HG02884 (cell line): ENCODE data around the gene ADGRL3.

Source experiments
- ATAC-seq: cut with Tn5 transposase; IDR thresholded peaks from one replicate; pipeline ENCODE4 v1.9.1; 2021; ENCODE audit warnings: mild to moderate bottlenecking, moderate library complexity; ENCODE audit not compliant: unreplicated experiment

Gene ADGRL3

DNA sequence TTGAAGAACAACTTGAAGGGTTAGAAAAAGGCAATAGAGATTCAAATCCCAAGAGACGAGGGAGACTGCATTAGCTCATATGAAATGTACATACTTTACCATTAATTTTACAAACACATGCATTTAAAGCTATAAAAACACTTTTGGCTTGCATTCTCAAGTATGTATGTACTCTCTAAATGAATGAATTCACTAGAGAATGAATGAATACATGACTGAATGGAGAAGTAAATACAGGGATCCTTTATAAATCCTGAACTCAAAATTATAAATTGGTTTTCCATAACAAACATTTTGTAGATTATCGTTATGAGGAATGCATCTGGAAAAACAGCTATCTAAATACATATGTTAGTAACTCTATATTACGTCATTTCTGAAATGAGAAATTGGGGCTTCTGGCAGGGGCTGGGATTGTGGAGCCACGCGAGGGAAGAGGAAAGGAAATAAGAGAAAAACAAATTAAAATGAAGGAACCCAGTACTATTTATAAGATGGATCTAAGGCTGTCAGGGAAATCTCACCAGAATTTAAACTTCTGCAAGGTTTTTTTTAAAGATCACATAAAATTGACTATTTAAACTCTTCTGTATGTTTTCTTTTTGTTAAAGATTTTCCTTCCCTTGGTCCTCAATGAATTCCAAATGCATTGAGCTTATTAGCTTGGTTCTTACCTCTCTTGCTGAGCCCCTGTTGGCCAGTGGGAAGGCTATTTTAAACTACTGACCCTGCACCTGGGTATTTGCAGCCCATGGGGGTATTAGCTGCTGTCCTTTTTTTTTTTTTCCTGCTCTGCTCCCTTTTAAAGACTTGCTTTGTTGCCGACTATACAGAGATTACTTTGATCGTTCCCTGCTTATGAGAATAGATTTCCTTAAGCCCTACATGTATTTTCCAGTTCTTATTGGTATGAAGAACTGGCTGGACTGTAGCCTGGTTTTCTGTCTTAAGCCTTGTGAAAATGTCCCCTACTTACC, 207.8 kb downstream of the ADGRL3 start:
- no peak for ATAC-seq

DNA sequence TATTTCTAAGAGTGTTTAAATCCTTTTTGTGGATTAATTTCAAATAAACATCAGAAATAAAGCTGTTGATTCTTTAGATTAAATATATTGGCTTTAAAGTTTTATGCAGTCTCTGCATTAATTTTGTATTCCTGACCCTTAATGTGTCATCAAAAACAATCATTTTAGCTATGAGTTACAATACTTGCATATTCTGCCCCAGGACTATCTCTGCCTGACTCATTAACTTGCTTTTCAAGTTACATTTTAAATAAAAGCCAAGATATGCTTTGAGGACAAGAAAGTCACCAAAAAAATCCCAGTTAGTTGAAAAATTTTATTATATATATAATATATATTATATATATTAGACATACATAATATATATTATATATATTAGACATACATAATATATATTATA, 208.7 kb downstream of the ADGRL3 start:
- ATAC-seq = no peak

DNA sequence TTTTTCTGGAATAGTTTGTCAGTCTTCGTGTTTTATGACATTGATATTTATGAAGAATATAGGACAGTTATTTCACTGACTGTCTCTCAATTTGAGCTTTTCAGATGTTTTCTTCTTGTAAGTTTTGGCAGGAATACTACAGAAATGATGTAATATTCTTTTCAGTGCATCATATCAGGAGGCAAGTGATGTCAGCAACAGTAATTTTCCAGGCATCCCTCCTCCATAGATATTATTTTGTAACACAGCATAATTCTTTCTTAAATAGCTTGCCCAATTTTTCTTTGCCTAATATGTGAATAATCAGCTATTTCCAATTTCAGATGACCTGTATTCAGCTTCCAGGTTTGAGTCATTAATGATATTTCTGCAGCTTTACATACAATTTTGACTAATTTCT, 211.1 kb downstream of the ADGRL3 start:
- no peak for ATAC-seq

DNA sequence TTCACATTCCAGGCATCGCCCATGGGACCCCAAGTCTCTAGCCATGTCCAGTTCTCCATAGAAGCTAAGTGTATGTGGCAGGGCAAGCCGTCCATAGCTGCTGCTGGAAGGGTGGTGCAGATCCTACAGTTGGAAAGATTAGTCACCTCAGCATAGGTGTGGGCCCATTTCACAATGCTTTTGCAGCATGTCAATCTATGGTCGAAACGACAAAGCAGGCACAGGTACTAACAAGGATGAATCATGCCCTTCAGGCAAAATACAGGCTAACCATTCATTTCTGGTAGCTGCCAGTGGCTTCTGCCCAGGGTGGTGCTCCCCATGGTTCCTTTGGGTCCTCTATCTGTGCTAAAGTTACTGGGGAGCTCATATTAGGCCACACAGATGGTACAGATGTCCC, 225.2 kb downstream of the ADGRL3 start:
- no peak for ATAC-seq

DNA sequence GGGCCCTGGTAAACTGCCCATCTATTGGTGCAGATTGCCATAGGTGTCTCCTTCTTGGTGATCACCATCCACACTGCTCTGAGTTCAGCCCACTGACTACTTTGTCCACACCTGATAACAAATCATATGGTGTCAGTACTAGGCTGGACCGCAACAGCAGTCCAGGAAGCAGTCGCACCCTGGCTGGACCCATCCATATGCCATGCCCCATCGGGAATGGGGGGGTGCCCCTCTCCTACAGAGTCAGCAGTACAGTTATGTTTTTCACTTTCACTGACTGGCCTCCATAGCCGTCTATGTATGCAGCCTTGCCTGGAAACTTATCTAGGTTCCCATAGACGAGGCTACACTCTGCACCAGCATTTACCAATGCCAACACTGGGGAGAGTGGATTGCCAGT, 226.1 kb downstream of the ADGRL3 start:
- no peak for ATAC-seq

DNA sequence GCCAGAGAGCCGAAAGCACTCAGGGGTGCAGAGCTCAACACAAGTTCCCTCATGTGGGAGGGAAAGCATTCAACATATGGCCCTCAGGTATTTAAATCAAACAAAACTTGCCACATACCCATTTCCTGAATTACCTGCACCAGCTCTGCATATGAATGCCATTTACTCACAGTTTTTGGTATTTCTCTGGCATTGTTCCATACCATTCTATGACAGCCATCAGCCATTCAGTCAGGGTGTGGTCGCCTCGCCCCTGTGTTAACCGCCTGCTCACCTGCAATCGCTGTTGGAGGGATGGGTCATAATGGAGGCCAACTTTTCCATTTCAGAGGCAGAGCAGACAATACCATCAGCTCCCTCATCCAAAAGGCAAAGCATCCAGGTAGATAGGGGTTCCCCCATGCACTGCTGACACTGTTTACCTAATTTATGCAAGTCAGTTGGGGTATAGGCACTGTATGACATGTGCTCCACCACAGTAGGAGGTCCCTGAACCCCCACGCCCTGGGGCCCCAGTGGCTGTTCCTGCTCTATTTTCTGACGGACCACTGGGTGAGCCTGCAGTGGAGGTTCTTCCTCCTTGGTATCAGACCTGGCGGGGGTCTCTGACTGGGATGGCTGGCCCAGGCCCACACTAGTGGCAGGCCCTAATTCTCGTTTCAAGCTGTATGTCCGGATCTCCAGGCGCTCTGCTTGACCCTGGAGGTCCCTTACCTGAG, 227.1 kb downstream of the ADGRL3 start:
- no peak for ATAC-seq

DNA sequence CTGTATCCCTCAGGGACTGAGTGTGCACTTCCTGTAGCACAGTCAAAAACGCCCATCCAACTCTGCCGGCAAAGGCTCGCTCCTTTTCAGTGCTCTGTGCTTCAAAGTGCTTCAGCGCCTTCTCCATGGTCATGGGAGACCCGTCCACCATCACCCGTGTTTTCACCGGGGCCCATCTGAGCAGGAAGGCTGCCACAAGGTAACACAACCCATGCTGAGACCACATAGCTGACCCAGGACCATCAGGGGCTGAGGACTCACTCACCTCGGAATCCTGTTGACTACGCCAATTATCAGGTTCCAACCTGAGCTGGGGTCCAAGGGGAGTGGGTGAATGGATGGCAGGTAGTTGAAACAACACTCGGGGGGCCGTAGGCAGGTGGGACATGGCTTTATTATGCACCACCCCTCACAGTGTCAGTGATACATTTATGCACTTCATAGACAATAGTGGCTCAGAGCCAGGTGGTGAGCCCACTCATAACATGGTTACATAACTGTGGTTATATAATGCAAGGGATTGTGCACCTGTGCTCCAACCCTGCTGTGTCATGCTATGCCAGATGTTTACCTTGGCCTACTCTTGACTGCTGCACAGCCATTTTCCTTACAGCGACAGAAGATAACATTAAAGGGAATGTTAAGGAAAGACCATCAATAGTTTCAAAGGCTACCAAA, 227.8 kb downstream of the ADGRL3 start:
- no peak for ATAC-seq

DNA sequence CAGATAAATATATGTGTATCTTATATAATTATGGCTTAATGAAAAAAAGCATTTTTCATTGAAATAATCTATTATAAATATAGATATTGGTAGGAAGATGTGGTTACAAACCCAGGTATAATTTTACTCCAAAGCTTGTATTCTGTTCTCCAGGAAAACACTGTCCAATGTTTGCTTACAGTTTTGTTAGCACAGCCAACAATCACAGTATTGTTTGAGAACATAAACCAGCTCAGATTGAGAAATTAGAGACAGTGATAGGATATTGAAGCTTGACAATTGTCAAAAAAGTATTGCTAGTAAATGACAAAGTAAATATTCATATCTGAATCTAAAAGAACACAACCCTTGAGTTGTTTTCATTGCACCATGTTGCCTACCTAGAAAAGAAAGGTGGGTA, 228.8 kb downstream of the ADGRL3 start:
- no peak for ATAC-seq

DNA sequence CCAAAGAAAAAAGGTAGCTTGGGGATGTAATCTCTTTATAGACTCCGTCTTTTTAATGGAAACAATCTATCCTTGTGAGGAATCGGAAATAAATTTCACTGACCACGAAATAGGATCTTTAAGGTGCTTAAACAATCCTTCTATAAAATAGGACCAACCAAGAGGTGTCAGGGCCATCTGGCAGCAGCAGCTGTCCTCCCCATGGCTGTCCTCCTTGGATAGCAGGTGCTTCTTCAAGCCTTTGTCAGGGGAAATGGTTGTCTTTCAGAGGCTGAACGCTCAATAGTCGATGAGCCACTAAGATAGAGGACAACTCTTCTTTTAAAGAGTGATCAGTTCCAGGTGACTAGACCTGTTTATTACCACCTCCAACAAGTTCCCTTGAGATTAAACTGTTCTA, 231.0 kb downstream of the ADGRL3 start:
- no peak for ATAC-seq

DNA sequence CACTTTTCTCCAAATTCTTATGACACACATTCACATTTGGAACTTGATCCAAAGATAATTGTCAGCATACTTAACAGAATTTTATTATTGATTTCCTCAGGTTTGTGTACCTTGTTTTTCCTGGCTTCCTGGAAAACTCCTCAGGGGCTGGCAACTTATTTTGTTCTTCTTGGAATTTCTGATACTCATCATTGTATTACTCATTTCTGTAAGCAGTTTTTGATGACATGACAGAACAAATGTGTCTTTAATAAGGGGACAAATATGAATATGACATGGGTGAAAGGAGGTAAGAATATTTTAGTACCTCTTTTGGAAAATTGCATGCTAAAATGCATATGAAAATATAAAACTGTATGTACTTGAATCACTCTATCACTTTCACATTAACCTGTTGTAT, 237.8 kb downstream of the ADGRL3 start:
- no peak for ATAC-seq

DNA sequence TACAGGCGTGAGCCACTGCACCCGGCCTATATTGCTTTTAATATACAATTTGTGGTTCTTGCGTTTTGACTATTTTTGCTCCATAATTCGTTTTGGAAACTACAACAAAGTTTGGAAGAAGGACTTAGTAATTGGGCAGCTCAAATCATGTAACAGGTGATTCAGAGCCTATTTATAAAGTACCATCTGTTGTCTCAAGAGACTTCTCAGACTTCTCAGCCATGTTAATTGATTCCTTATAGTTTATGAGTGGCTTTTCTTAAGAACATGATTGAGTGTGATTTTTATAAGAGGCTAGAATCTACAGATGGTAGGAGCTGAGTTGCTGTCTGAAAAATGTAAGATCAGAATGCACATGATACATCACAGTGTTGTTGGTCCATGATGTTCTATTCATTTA, 240.2 kb downstream of the ADGRL3 start:
- no peak for ATAC-seq

DNA sequence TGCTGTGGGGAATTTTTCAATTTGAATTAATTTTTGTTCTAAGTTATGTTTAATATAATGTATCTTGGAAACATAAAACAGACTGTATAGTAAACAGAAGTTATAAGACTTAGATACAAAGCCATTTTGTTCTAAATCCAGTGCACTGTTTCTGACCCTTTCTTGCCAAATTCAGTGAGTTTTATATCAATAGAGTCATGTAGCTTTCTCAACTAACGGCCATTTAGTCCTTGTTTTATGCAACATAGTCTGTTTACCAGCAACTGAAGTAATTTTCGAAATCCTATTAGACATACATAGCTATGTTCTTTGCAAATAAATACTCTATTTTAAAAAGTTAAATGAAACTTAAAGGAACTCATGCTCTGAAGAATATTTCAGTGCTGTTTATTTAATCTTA, 242.8 kb downstream of the ADGRL3 start:
- no peak for ATAC-seq

DNA sequence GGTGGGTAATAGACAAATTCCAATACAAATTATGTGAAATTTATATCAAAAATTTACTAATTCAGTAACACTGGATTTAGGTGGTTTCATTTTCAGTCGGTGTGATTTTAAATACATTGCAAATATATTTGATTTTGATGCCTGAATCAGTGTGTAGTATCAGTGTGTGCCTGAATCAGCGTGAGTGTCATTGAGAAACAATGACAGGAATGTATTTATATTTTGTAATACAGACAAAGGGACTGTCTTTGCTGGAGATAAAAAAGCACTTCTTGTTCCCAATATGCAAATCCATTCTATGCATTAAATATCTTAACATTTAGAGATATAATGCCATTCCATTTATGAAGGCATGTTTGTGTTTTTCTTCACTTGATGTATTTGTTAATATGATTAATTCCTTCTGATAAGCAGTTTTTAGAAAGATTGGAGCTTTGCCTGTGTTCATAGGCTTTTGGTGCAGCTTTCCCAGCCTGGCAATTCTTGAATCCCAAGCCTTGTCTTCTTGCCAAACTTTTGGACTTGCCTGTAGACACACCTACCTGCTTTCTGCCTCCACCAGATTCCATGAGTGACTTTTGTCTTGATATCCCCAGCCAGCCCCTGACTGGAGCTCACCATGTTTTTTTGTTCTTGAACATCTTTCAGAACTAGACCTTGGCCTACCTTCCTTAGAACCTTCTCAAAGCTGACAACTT, 243.8 kb downstream of the ADGRL3 start:
- no peak for ATAC-seq

DNA sequence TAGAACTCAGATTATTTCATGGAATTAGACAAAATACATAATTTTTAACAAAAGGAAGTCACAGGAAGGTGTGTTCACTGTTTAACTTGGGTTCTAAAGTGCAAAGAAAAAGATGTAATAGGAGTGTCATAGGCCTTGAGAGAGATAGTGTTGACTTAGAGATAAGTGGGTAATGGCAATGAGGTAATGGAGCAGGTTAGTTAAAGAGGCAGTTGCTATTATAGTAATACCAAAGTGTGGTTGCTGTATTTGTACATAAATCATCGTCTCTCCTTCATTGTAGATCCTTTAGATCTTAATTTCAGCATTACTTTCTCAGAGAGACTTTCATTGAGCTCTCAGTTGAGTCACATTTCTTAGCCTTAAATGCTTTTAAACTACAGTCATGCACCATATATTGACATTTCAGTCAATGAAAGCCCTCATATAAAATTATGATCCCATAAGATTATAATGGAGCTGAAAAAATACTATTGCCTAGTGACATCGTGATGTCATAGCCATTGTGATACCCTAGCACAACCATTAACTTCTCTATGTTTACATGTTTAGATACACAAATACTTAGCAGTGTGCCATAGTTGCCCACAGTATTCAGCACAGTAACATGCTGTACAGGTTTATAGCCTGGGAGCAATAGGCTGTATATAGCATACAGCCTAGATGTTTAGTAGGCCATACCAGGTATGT, 245.4 kb downstream of the ADGRL3 start:
- no peak for ATAC-seq

DNA sequence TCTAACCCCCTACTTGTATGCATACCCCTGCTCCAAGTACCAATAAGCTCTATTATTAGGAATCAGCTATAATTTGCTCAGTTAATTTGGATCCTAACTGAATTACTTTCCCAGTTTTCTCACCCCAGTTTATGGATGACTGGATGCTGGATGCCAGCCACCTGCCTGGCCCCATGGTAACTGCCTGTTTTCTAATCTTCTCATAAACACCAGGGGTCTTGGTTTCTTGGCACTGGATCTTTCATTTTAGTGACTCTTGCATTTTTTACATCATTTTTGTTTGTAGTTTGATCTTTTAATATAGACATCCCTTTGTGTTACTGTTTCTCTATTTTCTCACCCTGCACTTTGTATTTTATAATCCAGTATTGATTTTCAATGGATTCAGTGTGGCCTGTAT, 246.8 kb downstream of the ADGRL3 start:
- ATAC-seq = no peak

DNA sequence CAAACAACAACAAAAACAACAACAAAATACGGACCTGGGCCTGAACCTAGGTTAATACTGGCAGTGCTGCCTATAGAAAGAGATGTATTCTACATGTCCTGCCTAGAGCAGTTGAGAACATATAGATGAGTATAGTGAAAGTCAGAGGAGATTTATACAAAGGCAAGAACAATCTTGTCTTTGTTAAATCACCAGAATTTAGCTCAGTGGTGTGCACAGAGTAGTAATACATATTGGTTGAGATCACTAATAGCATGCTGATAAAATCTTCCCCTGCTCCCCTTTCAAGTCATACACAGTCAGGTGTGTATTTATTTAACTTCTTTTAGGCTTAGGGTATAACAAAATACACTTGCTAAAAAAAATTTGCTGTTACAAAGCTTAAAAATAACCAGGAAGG, 247.8 kb downstream of the ADGRL3 start:
- ATAC-seq = no peak

DNA sequence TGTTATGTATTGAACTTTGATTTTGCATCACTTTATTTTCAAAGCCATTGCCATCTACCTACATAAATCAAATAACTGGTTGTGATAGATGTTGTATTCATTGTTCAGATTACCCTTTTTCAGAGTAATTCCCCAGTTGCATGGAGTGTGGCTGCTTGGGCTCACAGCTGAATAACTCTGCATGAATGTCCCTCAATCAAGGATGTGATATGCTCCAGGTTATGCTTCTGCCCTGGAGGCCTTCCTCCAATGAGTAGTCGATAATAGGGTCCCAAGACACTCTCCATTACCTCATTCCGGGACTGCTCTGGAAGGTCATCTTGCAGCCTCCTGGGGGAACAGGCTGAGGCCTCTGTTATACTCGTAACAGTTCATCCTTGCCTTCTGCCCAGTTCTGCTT, 251.8 kb downstream of the ADGRL3 start:
- ATAC-seq = no peak

DNA sequence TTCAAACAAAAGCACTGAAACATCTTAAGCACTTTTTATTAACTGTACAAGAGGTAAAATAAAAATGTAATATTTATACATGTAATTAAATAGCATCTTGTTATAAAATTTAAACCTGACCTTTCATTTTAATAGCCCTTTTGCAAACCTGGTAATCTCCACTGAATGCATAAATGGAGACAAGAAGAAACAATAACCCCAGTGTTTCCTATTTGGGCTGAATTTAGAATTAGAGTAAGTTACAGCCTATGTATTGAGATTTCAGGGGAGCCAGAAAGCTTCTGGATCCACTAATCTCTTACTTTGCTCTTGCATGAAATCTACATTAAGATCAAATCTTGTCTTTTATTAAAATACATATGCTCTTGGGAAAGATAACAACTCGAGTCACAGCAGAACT, 261.8 kb downstream of the ADGRL3 start:
- ATAC-seq = no peak

DNA sequence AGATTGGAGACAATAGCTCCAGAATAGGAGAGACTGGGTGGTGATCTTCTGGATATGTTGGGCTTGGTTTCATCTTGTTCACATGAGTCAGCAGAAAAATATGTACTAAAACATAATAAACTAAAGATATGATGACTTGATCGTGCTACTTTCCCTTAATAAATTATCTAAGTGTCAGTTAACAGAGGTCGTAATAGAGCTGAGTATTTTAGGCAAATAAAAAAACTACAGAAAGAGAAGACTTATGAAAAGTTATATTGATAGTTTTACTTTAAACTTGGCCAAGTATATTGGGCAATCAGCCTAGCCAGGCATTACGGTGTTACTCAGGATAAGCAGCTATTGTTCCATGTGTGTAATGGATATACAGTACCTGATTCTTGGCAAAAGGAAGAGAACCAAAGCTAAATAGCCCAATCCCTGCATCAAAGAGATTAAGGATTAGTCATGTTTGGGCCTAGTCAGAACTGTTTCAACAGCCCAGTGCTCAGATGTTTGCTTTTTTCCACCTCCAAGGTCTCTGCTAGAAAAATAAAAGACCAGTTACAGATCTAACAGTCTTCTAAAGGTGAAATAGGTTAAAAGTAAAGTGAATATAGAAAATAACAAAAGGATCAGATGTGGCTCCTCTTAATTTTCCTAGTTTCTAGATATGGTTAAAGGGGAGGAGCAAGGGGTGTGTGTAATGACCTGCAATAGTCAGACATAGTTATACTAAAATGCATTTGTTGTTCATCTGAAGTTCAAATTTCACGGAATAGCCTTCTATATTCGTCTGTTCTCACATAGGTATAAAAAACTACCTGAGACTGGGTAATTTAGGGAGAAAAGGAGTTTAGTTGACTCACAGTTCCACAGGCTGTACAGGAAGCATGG, 262.6 kb downstream of the ADGRL3 start:
- no peak for ATAC-seq
